ENCODE results near the gene CMC4. TPM values are rescaled to one million over a fixed set of nuclear protein-coding genes. Genes with fewer than 3 reads are reported as not detected.

The CMC4 gene
- total and polyA plus RNA-seq, 9 of the 15 experiments (the other 6 are each of a cell fraction or from before 2014, with no cell fraction given): 3.5 to 16.9 (median 8.2) TPM

GRCh38 chrX:155026727-155027508, 44.0 kb downstream of the CMC4 start, which contains the start of gene FUNDC2 (continued):
- TF ChIP-seq DIDO1 (tag; IDR thresholded peaks at IDR 0.05; ENCODE audit: low read depth) (no peak), NEUROD1 (IDR thresholded peaks at IDR 0.05; ENCODE audit: borderline replicate concordance, low read depth, low read length, partially characterized antibody) (peak; percentile 15), BMI1 (IDR thresholded peaks at IDR 0.05; ENCODE audit: low read length) (no peak), PTBP1 (IDR thresholded peaks at IDR 0.05; ENCODE audit: low read depth, low read length) (no peak), NCOA2 (IDR thresholded peaks at IDR 0.05; ENCODE audit: partially characterized antibody in 2 of 2) (no peak), ZNF212 (CRISPR knock-in tag; IDR thresholded peaks at IDR 0.05) (no peak), ZNF668 (CRISPR knock-in tag; IDR thresholded peaks at IDR 0.05) (no peak), HSF4 (CRISPR knock-in tag; IDR thresholded peaks at IDR 0.05; ENCODE audit: borderline replicate concordance) (no peak), TAF9B (IDR thresholded peaks at IDR 0.05; ENCODE audit: partially characterized antibody) (no peak), THAP12 (CRISPR knock-in tag; IDR thresholded peaks at IDR 0.05) (peak; percentile 65), ZNF717 (CRISPR knock-in tag; IDR thresholded peaks at IDR 0.05) (no peak), MCM2 (IDR thresholded peaks at IDR 0.05; ENCODE audit: low read depth) (no peak), SPI1 (IDR thresholded peaks at IDR 0.05; ENCODE audit: borderline replicate concordance, low read depth, low read length) (no peak), ATF1 (CRISPR knock-in tag; IDR thresholded peaks at IDR 0.05) (peak; percentile 60), ATF1 (tag; IDR thresholded peaks at IDR 0.05) (peak; percentile 96), FOXK2 (conservative IDR thresholded peaks at IDR 0.05 in 1 of 2, IDR thresholded peaks at IDR 0.05 in 1 of 2; ENCODE audit: low read depth in 2 of 2) (peak; percentile 93 to 95), STAT5B (CRISPR knock-in tag; IDR thresholded peaks at IDR 0.05) (no peak)
- TF ChIP-seq, protein P1, sequence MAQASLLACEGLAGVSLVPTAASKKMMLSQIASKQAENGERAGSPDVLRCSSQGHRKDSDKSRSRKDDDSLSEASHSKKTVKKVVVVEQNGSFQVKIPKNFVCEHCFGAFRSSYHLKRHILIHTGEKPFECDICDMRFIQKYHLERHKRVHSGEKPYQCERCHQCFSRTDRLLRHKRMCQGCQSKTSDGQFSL (CRISPR knock-in tag; IDR thresholded peaks at IDR 0.05): peak; percentile 60; the same call in 1 of the 2 replicates
- TF ChIP-seq, protein P1 (tag; IDR thresholded peaks at IDR 0.05): no peak
- TF ChIP-seq, protein P2, sequence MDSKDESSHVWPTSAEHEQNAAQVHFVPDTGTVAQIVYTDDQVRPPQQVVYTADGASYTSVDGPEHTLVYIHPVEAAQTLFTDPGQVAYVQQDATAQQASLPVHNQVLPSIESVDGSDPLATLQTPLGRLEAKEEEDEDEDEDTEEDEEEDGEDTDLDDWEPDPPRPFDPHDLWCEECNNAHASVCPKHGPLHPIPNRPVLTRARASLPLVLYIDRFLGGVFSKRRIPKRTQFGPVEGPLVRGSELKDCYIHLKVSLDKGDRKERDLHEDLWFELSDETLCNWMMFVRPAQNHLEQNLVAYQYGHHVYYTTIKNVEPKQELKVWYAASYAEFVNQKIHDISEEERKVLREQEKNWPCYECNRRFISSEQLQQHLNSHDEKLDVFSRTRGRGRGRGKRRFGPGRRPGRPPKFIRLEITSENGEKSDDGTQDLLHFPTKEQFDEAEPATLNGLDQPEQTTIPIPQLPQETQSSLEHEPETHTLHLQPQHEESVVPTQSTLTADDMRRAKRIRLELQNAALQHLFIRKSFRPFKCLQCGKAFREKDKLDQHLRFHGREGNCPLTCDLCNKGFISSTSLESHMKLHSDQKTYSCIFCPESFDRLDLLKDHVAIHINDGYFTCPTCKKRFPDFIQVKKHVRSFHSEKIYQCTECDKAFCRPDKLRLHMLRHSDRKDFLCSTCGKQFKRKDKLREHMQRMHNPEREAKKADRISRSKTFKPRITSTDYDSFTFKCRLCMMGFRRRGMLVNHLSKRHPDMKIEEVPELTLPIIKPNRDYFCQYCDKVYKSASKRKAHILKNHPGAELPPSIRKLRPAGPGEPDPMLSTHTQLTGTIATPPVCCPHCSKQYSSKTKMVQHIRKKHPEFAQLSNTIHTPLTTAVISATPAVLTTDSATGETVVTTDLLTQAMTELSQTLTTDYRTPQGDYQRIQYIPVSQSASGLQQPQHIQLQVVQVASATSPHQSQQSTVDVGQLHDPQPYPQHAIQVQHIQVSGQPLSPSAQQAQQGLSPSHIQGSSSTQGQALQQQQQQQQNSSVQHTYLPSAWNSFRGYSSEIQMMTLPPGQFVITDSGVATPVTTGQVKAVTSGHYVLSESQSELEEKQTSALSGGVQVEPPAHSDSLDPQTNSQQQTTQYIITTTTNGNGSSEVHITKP (IDR thresholded peaks at IDR 0.05; ENCODE audit: partially characterized antibody): peak; percentile 86
